ENCODE measurements around the gene NPAS2.

Gene NPAS2

GRCh38 chr2:100952512-100952911, 132.6 kb downstream of the NPAS2 start:
- TF ChIP-seq, protein P1, sequence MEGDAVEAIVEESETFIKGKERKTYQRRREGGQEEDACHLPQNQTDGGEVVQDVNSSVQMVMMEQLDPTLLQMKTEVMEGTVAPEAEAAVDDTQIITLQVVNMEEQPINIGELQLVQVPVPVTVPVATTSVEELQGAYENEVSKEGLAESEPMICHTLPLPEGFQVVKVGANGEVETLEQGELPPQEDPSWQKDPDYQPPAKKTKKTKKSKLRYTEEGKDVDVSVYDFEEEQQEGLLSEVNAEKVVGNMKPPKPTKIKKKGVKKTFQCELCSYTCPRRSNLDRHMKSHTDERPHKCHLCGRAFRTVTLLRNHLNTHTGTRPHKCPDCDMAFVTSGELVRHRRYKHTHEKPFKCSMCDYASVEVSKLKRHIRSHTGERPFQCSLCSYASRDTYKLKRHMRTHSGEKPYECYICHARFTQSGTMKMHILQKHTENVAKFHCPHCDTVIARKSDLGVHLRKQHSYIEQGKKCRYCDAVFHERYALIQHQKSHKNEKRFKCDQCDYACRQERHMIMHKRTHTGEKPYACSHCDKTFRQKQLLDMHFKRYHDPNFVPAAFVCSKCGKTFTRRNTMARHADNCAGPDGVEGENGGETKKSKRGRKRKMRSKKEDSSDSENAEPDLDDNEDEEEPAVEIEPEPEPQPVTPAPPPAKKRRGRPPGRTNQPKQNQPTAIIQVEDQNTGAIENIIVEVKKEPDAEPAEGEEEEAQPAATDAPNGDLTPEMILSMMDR (IDR thresholded peaks at IDR 0.05; ENCODE audit: low read depth, low read length): no peak
- no peak for DNase-seq (ENCODE audit: extremely low read depth, low read depth)

DNA sequence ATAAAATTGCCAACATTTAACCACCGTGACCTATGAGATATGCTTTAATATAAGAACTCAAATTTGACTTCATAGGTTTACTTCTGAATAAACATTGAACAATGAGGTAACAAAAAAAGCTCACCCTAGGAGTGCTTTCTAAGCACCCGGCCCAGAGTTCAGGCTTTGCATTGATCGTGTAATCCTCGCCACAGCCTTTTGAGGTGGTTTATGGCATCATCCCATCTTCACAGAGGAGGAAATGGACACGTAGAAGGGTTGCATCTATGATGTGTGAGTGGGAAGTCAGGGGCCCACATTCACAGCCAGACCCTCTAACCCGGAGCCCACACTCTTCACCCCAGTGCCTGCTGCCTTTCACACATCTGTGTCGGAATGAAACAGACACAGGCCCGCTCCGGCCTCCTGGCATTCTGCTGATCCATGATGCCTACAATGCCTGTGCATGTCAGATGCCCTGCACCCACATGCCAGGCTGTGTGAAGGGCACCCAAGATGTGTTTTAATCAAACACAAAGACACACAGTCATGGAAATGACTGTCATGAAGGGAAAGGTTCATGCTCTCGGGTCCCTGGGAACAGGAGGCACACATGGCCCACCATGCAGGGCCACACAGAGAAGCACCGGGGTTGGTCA, 133.6 kb downstream of the NPAS2 start:
- TF ChIP-seq, protein P1 (IDR thresholded peaks at IDR 0.05; ENCODE audit: low read depth, low read length): no peak
- DNase-seq (ENCODE audit: extremely low read depth, low read depth): no peak

DNA sequence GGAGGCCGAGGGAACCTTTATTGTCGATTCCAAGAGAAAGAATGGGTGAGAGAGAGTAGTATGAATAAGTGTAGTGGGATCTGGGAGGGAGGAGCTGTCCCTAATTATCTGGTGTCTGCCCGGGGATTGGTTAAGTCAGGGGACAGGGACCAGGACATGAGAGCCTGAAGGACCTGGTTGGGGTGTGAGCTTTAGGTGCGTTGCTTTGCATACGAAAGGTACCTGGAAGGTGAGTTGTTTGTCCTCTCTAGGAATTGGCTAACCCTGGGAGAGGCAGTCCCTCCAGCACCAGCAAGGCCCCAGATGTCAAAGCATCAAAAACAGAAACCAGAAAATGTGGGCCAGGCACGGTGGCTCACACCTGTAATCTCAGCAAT, 134.1 kb downstream of the NPAS2 start:
- TF ChIP-seq, protein P1 (IDR thresholded peaks at IDR 0.05; ENCODE audit: low read depth, low read length): no peak
- no peak for DNase-seq (ENCODE audit: extremely low read depth, low read depth)

GRCh38 chr2:100955226-100955625, 135.3 kb downstream of the NPAS2 start:
- TF ChIP-seq, protein P1 (IDR thresholded peaks at IDR 0.05; ENCODE audit: low read depth, low read length): no peak

DNA sequence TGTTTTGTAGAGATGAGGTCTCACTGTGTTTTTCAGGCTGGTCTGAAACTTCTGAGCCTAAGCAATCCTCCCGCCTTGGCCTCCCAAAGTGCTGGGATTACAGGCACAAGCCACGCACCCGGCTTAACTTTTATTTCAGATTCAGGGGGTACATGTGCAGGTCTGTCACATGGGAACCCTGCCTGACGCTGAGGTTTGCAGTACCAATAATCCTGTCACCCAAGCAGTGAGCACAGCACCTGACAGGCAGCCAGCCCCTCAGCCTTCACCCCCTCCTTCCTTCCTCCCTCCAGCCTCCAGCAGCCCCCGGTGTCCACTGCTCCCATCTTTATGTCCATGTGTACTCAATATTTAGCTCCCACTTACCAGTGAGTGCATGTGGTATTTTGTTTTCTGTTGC, 136.1 kb downstream of the NPAS2 start:
- TF ChIP-seq, protein P1 (IDR thresholded peaks at IDR 0.05; ENCODE audit: low read depth, low read length): no peak
- DNase-seq (ENCODE audit: extremely low read depth, low read depth): no peak

More at GRCh38 chr2:100955226-100955625, 135.3 kb downstream of the NPAS2 start:
- no peak for DNase-seq (ENCODE audit: extremely low read depth, low read depth)

GRCh38 chr2:100957996-100958653, 138.2 kb downstream of the NPAS2 start:
- DNase-seq (ENCODE audit: extremely low read depth, low read depth): peak; percentile 91
- TF ChIP-seq, protein P1 (IDR thresholded peaks at IDR 0.05; ENCODE audit: low read depth, low read length): peak; percentile 13

DNA sequence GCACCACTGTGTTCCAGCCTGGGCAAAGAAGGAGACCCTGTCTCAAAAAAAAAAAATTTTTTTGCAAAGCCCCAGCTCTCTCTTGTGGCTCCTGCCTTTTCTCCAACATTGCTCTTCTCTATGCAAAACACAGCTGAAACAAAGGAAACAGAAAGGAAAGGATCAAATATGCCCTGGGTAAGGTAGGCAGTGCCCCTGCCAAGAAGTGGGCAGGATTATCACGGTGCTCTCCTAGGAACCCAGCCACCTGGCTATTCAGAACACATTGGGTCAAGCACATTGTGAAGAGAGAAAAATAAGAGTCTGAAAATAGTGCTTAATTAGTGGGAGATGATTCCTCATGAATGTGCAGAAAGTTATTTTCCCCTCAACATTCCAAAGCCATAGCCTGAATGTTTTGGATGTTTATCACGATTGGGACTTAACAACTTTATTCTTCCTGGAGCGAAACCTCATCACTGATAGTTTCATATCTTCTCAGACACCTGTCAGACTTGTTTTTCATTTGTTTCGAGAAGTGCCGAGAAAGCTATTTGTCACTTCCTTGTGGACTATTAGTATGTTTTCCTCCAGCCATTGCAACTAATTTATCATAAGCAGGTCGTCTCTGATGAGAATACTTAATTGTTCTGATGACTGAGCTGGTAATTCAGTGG, 139.4 kb downstream of the NPAS2 start:
- no peak for DNase-seq (ENCODE audit: extremely low read depth, low read depth)
- TF ChIP-seq, protein P1 (IDR thresholded peaks at IDR 0.05; ENCODE audit: low read depth, low read length): no peak

Data from AG09319 (cell line).